Smooth muscle cell (in vitro differentiated cells): ENCODE measurements around the gene CTPS2. TPM values are rescaled to one million over a fixed set of nuclear protein-coding genes. Genes with fewer than 3 reads are reported as not detected.

Experiments used
- DNase-seq: peaks from one replicate; lab custom pipeline; 2025; ENCODE audit not compliant: unreplicated experiment; lab: John Stamatoyannopoulos, UW
- H2AFZ ChIP-seq: fragments of 200-600 bp; sonication (generic); 2 replicates; pipeline ENCODE4 v1.6.0; 2016; ENCODE audit warnings: antibody characterized with exemption, low read depth, mild to moderate bottlenecking
- H3F3A ChIP-seq: fragments of 200-600 bp; sonication (generic); 2 replicates; pipeline ENCODE4 v1.6.0; 2017; ENCODE audit warnings: antibody characterized with exemption, low read depth
- H3K27ac ChIP-seq: fragments of 200-600 bp; sonication (generic); 2 replicates; pipeline ENCODE4 v1.5.1; 2016; ENCODE audit warnings: low read depth, mild to moderate bottlenecking
- H3K27me3 ChIP-seq: fragments of 200-600 bp; sonication (generic); 2 replicates; pipeline ENCODE4 v1.6.1; 2016; ENCODE audit warnings: low read depth, mild to moderate bottlenecking
- H3K36me3 ChIP-seq: fragments of 200-600 bp; sonication (generic); 2 replicates; pipeline ENCODE4 v1.5.1; 2016; ENCODE audit warnings: low read depth
- H3K4me1 ChIP-seq: fragments of 200-600 bp; sonication (generic); 2 replicates; pipeline ENCODE4 v1.5.1; 2016; ENCODE audit warnings: low read depth
- H3K4me2 ChIP-seq: fragments of 200-600 bp; sonication (generic); 2 replicates; pipeline ENCODE4 v1.6.0; 2016; ENCODE audit warnings: mild to moderate bottlenecking
- H3K4me3 ChIP-seq: fragments of 200-600 bp; sonication (generic); 2 replicates; pipeline ENCODE4 v1.5.1; 2016; ENCODE audit warnings: mild to moderate bottlenecking
- H3K79me2 ChIP-seq: fragments of 200-600 bp; sonication (generic); 2 replicates; pipeline ENCODE4 v1.6.0; 2016; ENCODE audit warnings: low read depth, mild to moderate bottlenecking
- H3K9ac ChIP-seq: fragments of 200-600 bp; sonication (generic); 2 replicates; pipeline ENCODE4 v1.6.0; 2016; ENCODE audit warnings: low read depth
- H3K9me3 ChIP-seq: fragments of 200-600 bp; sonication (generic); replicated peaks from 2 replicates; pipeline ENCODE4 v1.5.1; 2016; ENCODE audit warnings: low read depth
- H4K20me1 ChIP-seq: fragments of 200-600 bp; sonication (generic); 2 replicates; pipeline ENCODE4 v1.6.0; 2016; ENCODE audit warnings: low read depth
- WGBS: methylation state at CpG from one replicate; pipeline ENCODE4 v1.1.7; 2016; ENCODE audit warnings: low lambda C conversion rate; 5-methylcytosine and 5-hydroxymethylcytosine counted together
- polyA plus RNA-seq: library from polyadenylated mRNA; unstranded; fragments of >200 nt; fragmentation: Nextera tagmentation; extraction: Ambion mirVana; gene quantifications from 2 replicates; pipeline ENCODE4 v1.2.1, GENCODE V29; 2016
- total RNA-seq: library from RNA; depleted of rRNA; stranded (reverse); fragments of >200 nt; gene quantifications from 2 replicates; pipeline ENCODE4 v1.2.3, GENCODE V29; 2014
- TF ChIP-seq, protein P1 (sequence below): fragments of 200-600 bp; sonication (generic); IDR thresholded peaks from 2 replicates; pipeline ENCODE4 v1.5.1; 2017; ENCODE audit warnings: borderline replicate concordance, mild to moderate bottlenecking, antibody characterized with exemption; ENCODE audit not compliant: insufficient read depth, poor library complexity, severe bottlenecking

Gene CTPS2
- total and polyA plus RNA-seq, 2 experiments from 2014 or later: 19.4 to 37.1 TPM

DNA sequence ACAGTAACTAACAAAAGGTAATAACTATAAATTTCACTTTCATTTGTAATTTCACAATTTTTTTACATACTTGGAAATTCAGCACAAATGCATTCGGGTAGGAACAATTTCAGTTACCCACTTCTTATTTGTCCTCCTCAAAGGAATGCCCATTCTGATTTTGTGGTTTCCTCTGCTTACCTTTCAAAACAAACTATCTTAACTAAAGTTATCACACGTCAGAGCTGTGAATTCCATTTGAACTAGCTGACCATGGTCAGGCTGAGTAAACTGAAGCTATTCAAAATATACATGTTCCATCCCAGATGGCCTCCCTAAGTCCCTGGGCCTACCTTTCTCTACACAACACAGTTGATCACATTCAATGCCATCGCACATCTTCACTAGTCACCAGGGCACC, 4.5 kb downstream of the CTPS2 start:
- Histone ChIP-seq H3K9me3 (no peaks in the 10 kb centered on the region), H3K27me3 (no peaks in the 10 kb centered on the region), H3F3A (no peaks in the 10 kb centered on the region), H3K9ac (no peak overlapping the region), H3K79me2 (peaks cover 12% of the 10 kb centered on the region), H4K20me1 (no peaks in the 10 kb centered on the region), H3K36me3 (no peaks in the 10 kb centered on the region), H3K4me1 (peaks cover 6% of the 10 kb centered on the region), H2AFZ (no peak overlapping the region), H3K4me3 (no peak overlapping the region), H3K4me2 (no peak overlapping the region), H3K27ac (no peak overlapping the region)
- WGBS: 94% methylated on average over 3 of the region's 3 CpGs
- DNase-seq: no peak
- TF ChIP-seq, protein P1, sequence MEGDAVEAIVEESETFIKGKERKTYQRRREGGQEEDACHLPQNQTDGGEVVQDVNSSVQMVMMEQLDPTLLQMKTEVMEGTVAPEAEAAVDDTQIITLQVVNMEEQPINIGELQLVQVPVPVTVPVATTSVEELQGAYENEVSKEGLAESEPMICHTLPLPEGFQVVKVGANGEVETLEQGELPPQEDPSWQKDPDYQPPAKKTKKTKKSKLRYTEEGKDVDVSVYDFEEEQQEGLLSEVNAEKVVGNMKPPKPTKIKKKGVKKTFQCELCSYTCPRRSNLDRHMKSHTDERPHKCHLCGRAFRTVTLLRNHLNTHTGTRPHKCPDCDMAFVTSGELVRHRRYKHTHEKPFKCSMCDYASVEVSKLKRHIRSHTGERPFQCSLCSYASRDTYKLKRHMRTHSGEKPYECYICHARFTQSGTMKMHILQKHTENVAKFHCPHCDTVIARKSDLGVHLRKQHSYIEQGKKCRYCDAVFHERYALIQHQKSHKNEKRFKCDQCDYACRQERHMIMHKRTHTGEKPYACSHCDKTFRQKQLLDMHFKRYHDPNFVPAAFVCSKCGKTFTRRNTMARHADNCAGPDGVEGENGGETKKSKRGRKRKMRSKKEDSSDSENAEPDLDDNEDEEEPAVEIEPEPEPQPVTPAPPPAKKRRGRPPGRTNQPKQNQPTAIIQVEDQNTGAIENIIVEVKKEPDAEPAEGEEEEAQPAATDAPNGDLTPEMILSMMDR: no peak

DNA sequence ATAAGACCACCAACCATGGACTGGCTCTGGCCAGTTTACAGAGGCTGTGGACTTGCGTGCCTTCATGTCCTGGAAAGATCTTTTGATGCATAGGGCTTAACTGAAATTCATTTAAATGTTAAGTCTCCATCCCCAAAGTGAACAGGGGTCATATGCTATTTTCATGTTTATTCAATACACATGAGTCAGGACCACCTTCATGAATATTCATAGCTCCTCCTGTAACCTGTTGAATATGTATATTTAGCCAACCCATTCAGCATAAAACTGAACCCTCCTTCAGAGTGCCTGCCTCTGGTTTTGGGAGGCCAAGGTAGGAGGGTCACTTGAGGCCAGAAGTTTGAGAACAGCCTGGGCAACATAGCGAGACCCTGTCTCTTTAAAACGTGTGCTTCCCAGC, 7.1 kb downstream of the CTPS2 start:
- Histone ChIP-seq H3K4me1 (no peaks in the 10 kb centered on the region), H3F3A (no peaks in the 10 kb centered on the region), H3K4me3 (no peak overlapping the region), H3K27me3 (no peaks in the 10 kb centered on the region), H3K79me2 (peaks cover 5% of the 10 kb centered on the region), H3K9me3 (no peaks in the 10 kb centered on the region), H3K4me2 (no peak overlapping the region), H4K20me1 (no peaks in the 10 kb centered on the region), H3K27ac (no peak overlapping the region), H3K36me3 (no peaks in the 10 kb centered on the region), H2AFZ (no peak overlapping the region), H3K9ac (no peak overlapping the region)
- 99% methylated on average over 3 of the region's 3 CpGs for WGBS
- TF ChIP-seq, protein P1: no peak
- no peak for DNase-seq

DNA sequence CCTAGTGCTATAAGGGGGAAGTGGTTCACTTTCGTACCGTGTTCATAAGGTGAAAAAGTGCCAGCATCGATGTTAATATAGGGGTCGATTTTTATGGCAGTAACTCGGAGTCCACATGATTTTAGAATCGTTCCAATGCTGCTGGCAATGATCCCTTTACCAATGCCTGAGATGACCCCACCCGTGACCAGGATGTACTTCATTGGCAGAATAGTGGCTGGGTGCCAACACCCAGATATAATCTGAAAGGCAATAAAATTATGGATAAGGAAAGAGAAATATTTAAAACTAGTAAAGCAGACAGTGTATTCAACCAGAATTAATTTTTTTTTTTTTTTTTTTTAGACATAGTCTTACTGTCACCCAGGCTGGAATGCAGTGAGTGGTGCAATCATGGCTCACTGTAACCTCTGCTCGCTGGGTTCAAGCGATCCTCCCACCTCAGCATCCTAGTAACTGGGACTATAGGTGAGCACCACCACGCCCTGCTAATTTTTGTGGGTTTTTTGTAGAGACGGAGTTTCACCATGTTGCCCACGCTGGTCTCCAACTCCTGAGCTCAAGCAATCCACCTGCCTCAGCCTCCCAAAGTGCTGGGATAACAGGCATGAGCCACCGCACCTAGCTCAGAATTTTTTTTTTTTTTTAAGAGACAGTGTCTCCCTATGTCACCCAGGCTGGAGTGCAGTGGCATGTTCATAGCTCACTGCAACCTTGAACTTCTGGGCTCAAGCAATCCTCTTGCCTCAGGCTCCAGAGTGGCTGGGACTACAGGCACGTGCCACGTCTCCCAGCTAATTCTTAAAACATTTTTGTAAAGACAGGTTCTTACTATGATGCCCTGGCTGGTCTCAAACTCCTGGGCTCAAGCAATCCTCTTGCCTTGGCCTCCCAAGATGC, 9.5 kb downstream of the CTPS2 start:
- Histone ChIP-seq H3K27me3 (no peaks in the 10 kb centered on the region), H2AFZ (no peak overlapping the region), H3K4me1 (no peaks in the 10 kb centered on the region), H3K27ac (no peak overlapping the region), H4K20me1 (no peaks in the 10 kb centered on the region), H3K79me2 (peaks cover 5% of the 10 kb centered on the region), H3K4me3 (no peak overlapping the region), H3K9ac (no peak overlapping the region), H3K9me3 (no peaks in the 10 kb centered on the region), H3K36me3 (no peaks in the 10 kb centered on the region), H3K4me2 (no peak overlapping the region), H3F3A (no peaks in the 10 kb centered on the region)
- TF ChIP-seq, protein P1: no peak
- 96% methylated on average over 15 of the region's 15 CpGs for WGBS
- DNase-seq: no peak
